CD4-positive, alpha-beta T cell treated with Interleukin-12 subunit alpha and Interleukin-12 subunit beta, for 1 hour (primary cell): Measurements from ENCODE around the gene ZBTB20.
A peak's percentile ranks its signal among the peaks of the same experiment; 100 is the strongest.

Source experiments
- DNase-seq: peaks from one replicate; pipeline ENCODE4 v3.0.0-alpha.2; 2020

The ZBTB20 gene

GRCh38 chr3:114867359-114867758 is 279.7 kb downstream of the ZBTB20 start:
- DNase-seq = no peak

- DNase-seq = no peak
Observed at GRCh38 chr3:114866430-114866829, 280.7 kb downstream of the ZBTB20 start.

GRCh38 chr3:114864970-114865369 is 282.1 kb downstream of the ZBTB20 start:
- no peak for DNase-seq

GRCh38 chr3:114863848-114864247 is 283.2 kb downstream of the ZBTB20 start:
- DNase-seq = peak; percentile 3

- no peak for DNase-seq
Observed at GRCh38 chr3:114861666-114862065, 285.4 kb downstream of the ZBTB20 start.

GRCh38 chr3:114860531-114860930 is 286.6 kb downstream of the ZBTB20 start:
- DNase-seq = peak; percentile 3

- no peak for DNase-seq
Observed at GRCh38 chr3:114858329-114858728, 288.8 kb downstream of the ZBTB20 start.

- DNase-seq = no peak
Observed at GRCh38 chr3:114857299-114857701, 289.8 kb downstream of the ZBTB20 start.

- no peak for DNase-seq
Observed at GRCh38 chr3:114856835-114857234, 290.3 kb downstream of the ZBTB20 start.

GRCh38 chr3:114855839-114856238 is 291.2 kb downstream of the ZBTB20 start:
- DNase-seq = no peak

GRCh38 chr3:114852966-114853365 is 294.1 kb downstream of the ZBTB20 start:
- DNase-seq = no peak

GRCh38 chr3:114850898-114851297 is 296.2 kb downstream of the ZBTB20 start:
- DNase-seq = no peak

GRCh38 chr3:114848643-114849350 is 298.3 kb downstream of the ZBTB20 start:
- DNase-seq = no peak

GRCh38 chr3:114848082-114848481 is 299.0 kb downstream of the ZBTB20 start:
- no peak for DNase-seq

GRCh38 chr3:114847564-114847963 is 299.5 kb downstream of the ZBTB20 start:
- DNase-seq = no peak

GRCh38 chr3:114846779-114847178 is 300.3 kb downstream of the ZBTB20 start:
- no peak for DNase-seq

GRCh38 chr3:114846252-114846651 is 300.8 kb downstream of the ZBTB20 start:
- no peak for DNase-seq

GRCh38 chr3:114841515-114841914 is 305.6 kb downstream of the ZBTB20 start:
- DNase-seq = no peak

- DNase-seq = no peak
Observed at GRCh38 chr3:114839476-114839875, 307.6 kb downstream of the ZBTB20 start.

- no peak for DNase-seq
Observed at GRCh38 chr3:114838025-114838424, 309.1 kb downstream of the ZBTB20 start.

GRCh38 chr3:114834175-114834940 is 312.7 kb downstream of the ZBTB20 start:
- no peak for DNase-seq

- no peak for DNase-seq
Observed at GRCh38 chr3:114831861-114832260, 315.2 kb downstream of the ZBTB20 start.

- DNase-seq = no peak
Observed at GRCh38 chr3:114830652-114831051, 316.4 kb downstream of the ZBTB20 start.

- DNase-seq = no peak
Observed at GRCh38 chr3:114829783-114830182, 317.3 kb downstream of the ZBTB20 start.
